ENCODE data around the gene BRCA2.
A peak's percentile ranks its signal among the peaks of the same experiment; 100 is the strongest.
"Not testable (repeated sequence)": the region's sequence is repeated elsewhere in the genome, so short reads cannot be mapped to it uniquely, and the experiment has no call there.

BRCA2 gene

DNA sequence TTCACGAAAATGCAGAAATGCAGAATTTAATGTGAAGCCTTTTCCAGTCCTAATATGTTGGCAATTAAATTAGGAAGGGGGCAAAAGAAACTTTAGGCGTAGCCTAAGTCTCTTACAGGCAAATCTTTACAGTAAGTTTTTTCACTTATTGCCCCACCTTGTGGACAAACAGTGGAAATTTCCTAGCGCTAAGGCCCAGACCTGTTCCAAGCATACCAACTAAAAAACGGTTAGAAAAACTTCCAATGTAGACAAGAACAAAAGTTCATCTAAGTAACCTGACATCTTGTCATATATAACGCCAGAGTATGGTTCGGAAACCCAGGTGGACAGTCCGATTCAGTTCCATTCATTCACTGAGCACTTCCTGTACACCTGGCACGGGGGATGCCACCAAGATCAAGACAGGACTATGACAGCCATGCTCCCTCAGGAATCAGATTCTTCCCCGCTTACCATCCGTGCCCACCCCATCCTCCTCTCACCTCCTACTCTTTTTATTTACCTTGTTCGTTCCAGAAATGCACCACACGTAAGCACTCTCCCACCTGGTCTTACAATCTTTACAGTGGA, 5.1 kb upstream of the BRCA2 start:
- peak; percentile 55 for DNase-seq

- DNase-seq = no peak
These were observed 4.0 kb upstream of the BRCA2 start for GRCh38 chr13:32311188-32311897.

- peak; percentile 83 for DNase-seq
These were observed 754 bp upstream of the BRCA2 start for GRCh38 chr13:32314271-32315237.

DNA sequence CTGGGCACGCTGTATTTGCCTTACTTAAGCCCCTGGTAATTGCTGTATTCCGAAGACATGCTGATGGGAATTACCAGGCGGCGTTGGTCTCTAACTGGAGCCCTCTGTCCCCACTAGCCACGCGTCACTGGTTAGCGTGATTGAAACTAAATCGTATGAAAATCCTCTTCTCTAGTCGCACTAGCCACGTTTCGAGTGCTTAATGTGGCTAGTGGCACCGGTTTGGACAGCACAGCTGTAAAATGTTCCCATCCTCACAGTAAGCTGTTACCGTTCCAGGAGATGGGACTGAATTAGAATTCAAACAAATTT, 676 bp downstream of the BRCA2 start:
- no peak for DNase-seq

GRCh38 chr13:32316501-32316900, 1.2 kb downstream of the BRCA2 start:
- DNase-seq = peak; percentile 54

GRCh38 chr13:32317716-32318465, 2.6 kb downstream of the BRCA2 start:
- DNase-seq = peak; percentile 88

- DNase-seq = no peak
These were observed 5.2 kb downstream of the BRCA2 start for GRCh38 chr13:32320528-32320927.

- DNase-seq = no peak
These were observed 8.6 kb downstream of the BRCA2 start for GRCh38 chr13:32323912-32324311.

DNA sequence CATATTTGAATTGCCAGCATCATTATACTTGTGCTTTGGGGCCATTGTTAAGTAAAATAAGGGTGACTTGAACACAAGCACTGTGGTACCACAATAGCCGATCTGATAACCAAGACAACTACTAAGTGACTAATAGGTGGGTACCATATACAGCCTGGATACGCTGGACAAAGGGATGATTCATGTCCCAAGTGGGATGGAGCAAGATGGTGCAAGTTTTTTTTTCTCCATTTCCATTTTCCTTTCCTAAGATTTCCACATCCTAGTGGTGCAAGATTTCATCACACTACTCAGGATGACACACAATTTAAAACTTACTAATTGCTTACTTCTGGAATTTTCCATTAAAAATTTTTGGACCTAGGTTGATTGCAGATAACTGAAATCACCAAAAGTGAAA, 15.1 kb downstream of the BRCA2 start:
- peak; percentile 70 for DNase-seq

GRCh38 chr13:32334671-32335070, 19.4 kb downstream of the BRCA2 start:
- peak; percentile 76 for DNase-seq

DNA sequence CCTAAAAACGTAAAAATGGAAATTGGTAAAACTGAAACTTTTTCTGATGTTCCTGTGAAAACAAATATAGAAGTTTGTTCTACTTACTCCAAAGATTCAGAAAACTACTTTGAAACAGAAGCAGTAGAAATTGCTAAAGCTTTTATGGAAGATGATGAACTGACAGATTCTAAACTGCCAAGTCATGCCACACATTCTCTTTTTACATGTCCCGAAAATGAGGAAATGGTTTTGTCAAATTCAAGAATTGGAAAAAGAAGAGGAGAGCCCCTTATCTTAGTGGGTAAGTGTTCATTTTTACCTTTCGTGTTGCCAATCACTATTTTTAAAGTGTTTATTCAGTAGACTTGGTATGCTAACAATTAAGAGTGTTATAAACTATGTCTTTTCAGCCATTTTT, 25.6 kb downstream of the BRCA2 start:
- DNase-seq = peak; percentile 71

DNA sequence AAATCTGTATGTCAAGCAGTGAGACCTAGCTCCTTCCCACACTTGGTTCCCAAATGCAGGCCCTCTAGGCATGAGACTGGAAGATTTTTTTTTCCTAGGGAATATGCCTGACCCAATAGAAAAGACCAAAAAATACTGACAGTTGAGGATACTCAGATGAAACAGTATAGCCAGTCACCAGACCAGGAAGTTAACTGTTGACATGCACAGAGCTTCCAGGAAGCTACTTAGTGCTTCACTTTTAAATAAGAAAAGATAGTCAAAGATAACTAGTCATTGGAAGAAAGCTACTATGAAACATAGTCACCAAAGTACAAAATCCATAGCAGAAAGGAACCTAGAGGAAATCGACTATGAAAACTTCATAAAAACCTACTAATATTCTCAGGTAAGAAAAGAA, 32.3 kb downstream of the BRCA2 start:
- no peak for DNase-seq

DNA sequence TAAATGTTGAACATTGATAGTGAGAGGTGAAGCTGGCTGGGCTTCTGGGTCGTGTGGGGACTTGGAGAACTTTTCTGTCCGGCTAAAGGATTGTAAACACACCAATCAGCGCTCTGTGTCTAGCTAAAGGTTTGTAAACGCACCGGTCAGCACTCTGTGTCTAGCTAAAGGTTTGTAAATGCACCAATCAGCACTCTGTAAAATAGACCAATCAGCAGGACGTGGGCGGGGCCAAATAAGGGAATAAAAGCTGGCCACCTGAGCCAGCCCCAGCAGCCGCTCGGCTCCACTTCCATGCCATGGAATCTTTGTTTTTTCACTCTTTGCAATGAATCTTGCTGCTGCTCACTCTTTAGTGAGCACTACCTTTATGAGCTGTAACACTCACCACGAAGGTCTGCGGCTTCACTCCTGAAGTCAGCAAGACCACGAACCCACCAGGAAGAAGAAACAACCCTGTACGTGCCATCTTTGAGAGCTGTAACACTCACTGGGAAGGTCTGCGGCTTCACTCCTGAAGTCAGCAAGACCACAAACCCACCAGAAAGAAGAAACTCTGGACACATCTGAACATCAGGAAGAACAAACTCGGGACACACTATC, 35.6 kb downstream of the BRCA2 start:
- not testable (repeated sequence) for DNase-seq

GRCh38 chr13:32354040-32354439, 38.7 kb downstream of the BRCA2 start:
- DNase-seq = no peak

DNA sequence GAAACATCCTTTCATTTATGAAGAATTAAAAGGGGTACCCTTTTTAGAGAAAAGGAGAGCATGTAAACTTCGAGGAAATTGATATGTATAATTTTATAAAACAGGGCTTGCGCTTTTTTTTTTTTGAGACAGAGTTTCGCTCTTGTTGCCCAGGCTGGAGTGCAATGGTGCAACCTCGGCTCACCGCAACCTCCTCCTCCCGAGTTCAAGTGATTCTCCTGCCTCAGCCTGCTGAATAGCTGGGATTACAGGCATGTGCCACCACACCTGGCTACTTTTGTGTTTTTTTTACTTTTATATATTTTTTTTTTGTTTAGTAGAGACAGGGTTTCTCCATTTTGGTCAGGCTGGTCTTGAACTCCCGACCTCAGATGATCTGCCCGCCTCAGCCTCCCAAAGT, 40.6 kb downstream of the BRCA2 start:
- DNase-seq = not testable (repeated sequence)

GRCh38 chr13:32362574-32362973, 47.3 kb downstream of the BRCA2 start:
- peak; percentile 42 for DNase-seq

DNA sequence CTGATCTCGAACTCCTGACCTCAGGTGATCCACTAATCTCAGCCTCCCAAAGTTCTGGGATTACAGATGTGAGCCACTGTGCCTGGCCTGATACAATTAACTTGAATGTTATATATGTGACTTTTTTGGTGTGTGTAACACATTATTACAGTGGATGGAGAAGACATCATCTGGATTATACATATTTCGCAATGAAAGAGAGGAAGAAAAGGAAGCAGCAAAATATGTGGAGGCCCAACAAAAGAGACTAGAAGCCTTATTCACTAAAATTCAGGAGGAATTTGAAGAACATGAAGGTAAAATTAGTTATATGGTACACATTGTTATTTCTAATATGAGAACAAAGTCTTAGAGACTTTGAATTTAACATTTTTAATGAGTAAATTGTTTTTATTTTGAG, 55.5 kb downstream of the BRCA2 start:
- DNase-seq = no peak

DNA sequence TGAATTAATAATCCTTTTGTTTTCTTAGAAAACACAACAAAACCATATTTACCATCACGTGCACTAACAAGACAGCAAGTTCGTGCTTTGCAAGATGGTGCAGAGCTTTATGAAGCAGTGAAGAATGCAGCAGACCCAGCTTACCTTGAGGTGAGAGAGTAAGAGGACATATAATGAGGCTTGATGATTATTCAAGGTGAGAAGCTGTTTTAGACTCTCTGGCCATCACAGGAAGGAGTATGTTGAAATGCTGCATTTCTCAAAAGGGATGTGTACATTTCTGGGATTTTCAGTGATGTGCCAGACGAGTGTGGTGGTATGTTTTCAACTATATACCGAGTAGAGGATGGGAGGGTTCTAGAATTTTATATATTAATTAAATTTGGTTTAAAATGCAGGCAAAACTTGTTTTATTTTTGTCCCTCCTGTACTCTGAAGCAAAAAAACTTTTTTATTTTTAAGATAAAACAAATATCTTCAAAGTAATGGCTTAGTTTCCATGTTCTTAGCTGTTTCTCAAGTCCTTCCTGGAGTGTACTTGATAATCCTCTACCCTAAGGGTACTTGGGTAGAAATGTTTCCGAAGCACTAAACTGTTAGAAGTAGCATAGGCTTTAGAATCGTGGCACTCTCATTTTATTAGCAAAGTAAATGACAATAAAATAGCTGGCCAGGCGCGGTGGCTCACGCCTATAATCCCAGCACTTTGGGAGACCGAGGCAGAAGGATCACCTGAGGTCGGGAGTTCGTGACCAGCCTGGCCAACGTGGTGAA, 61.5 kb downstream of the BRCA2 start:
- no peak for DNase-seq

- no peak for DNase-seq
These were observed 62.7 kb downstream of the BRCA2 start for GRCh38 chr13:32378012-32378411.

DNA sequence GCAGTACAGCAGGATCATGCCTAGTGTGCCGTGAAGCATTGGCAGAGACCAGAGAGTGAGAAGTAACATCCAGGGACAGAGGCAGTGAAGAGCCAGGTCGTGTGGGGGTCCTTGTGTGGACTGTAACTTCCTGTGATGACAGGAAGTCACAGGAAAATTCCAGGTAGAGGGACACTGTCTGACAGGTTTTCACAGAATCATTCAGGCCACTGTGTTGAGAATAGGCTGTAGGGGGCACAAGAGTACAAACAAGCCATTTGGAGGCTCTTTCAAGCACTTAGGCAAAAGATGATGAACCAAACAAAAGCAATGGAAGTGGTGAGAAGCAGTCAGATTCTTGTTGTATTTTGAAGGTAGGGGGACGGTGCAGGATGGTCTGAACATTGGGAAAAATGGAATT, 66.2 kb downstream of the BRCA2 start:
- no peak for DNase-seq

DNA sequence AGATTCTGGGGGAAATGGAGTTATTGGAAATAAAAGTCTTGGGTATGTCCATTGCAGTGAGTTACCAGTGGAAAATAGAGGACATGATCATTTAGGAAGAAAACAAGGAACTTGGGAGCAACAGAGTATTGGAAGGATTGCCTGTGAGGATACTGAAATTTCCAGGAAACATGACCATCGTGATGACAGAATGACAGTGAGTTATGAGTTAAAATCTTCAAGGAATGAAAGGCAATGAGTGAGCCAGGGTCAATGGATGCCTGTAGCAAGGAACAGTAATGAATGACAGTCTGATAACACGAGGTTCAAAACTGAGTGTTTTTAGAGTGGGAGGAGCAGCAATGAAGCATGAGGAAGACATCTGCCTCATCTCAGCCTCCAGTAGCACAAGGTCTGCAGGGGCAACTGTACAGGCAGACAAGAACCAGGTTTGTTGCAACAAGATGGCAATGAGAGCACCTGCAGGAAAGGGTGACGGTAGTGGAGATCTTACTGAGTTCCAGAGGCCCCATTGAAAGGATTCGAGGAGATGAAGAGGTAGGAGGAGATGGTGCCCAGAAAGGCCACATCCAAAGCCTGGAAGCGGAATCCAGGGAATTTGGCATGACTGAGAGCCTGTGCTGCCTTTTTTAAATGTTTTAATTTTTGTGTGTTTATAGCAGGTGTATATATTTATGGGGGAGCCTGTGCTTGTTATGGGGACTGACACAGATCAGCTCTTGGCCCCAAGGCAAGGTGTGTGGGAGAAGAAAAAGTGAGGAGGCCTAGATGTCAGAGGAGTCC, 68.7 kb downstream of the BRCA2 start:
- DNase-seq = no peak

Data from inflammatory macrophage treated with lipopolysaccharide for 4 hours (primary cell).